DMS114 treated with DMSO at 0.1 percent for 48 hours (cell line): ENCODE results near the gene DST.
"Not testable (repeated sequence)": the region's sequence is repeated elsewhere in the genome, so short reads cannot be mapped to it uniquely, and the experiment has no call there.

Source experiments
- DNase-seq: peaks from one replicate; lab custom pipeline; 2025; ENCODE audit not compliant: unreplicated experiment; lab: John Stamatoyannopoulos, UW

DST gene

GRCh38 chr6:56518995-56519767 is 123.5 kb downstream of the DST start:
- no peak for DNase-seq

GRCh38 chr6:56517155-56517745 is 125.4 kb downstream of the DST start:
- DNase-seq: no peak

GRCh38 chr6:56516003-56516402 is 126.7 kb downstream of the DST start:
- no peak for DNase-seq

- DNase-seq: no peak
These were observed 127.4 kb downstream of the DST start for GRCh38 chr6:56515081-56515905.

GRCh38 chr6:56514395-56514794 is 128.3 kb downstream of the DST start:
- DNase-seq: no peak

- DNase-seq: no peak
These were observed 129.1 kb downstream of the DST start for GRCh38 chr6:56513631-56514030.

- no peak for DNase-seq
These were observed 131.1 kb downstream of the DST start for GRCh38 chr6:56511591-56511990.

GRCh38 chr6:56510984-56511531 is 131.6 kb downstream of the DST start:
- no peak for DNase-seq

- DNase-seq: no peak
These were observed 133.7 kb downstream of the DST start for GRCh38 chr6:56509031-56509430.

- DNase-seq: no peak
These were observed 135.2 kb downstream of the DST start for GRCh38 chr6:56507517-56507916.

GRCh38 chr6:56505512-56506260 is 137.0 kb downstream of the DST start:
- DNase-seq: no peak

- DNase-seq: no peak
These were observed 140.7 kb downstream of the DST start for GRCh38 chr6:56501993-56502392.

- no peak for DNase-seq
These were observed 143.6 kb downstream of the DST start for GRCh38 chr6:56499095-56499494.

GRCh38 chr6:56497691-56498090 is 145.0 kb downstream of the DST start:
- DNase-seq: no peak

GRCh38 chr6:56497240-56497639 is 145.4 kb downstream of the DST start:
- DNase-seq: no peak

- not testable (repeated sequence) for DNase-seq
These were observed 146.0 kb downstream of the DST start for GRCh38 chr6:56496650-56497049.

- DNase-seq: no peak
These were observed 147.0 kb downstream of the DST start for GRCh38 chr6:56495654-56496053.

- no peak for DNase-seq
These were observed 150.9 kb downstream of the DST start for GRCh38 chr6:56491606-56492328.

GRCh38 chr6:56490993-56491392 is 151.7 kb downstream of the DST start:
- DNase-seq: no peak

GRCh38 chr6:56489559-56489958 is 153.1 kb downstream of the DST start:
- DNase-seq: no peak
